ENCODE measurements around the gene PLD2.
"Not testable (repeated sequence)": the region's sequence is repeated elsewhere in the genome, so short reads cannot be mapped to it uniquely, and the experiment has no call there.

Gene PLD2

DNA sequence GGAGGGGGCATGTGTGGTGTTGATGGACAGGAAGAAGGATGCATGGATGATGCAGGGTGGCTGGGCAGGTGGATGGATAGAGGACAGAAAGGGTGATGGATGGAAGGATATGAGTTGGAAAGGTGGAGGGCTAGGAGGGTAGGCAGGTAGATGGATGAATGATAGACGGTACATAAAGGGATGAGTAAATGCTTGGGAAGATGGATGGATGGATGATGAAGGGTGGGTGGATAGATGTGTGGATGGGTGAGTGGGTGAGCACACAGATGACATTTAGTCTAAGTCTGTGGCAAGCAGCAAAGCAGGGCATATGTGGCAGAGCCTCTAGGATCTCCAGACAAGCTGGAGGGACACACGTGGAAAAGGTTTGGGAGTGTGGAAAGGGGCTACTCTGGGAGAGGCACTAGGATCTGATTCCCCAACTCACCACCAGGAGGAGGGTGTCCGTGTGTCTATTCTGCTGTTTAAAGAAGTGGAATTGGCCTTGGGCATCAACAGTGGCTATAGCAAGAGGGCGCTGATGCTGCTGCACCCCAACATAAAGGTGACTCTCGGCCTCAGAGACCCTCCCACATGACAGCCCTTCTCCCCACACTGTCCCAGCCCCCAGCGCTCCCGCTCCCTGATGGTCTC is 8.2 kb downstream of the PLD2 start:
- in situ Hi-C loops (cut with HindIII; ENCODE audit: low sequenced_read_pairs) = no loop called here
- DNase-seq (ENCODE audit: low read depth) = no peak
- TF ChIP-seq, protein P1, sequence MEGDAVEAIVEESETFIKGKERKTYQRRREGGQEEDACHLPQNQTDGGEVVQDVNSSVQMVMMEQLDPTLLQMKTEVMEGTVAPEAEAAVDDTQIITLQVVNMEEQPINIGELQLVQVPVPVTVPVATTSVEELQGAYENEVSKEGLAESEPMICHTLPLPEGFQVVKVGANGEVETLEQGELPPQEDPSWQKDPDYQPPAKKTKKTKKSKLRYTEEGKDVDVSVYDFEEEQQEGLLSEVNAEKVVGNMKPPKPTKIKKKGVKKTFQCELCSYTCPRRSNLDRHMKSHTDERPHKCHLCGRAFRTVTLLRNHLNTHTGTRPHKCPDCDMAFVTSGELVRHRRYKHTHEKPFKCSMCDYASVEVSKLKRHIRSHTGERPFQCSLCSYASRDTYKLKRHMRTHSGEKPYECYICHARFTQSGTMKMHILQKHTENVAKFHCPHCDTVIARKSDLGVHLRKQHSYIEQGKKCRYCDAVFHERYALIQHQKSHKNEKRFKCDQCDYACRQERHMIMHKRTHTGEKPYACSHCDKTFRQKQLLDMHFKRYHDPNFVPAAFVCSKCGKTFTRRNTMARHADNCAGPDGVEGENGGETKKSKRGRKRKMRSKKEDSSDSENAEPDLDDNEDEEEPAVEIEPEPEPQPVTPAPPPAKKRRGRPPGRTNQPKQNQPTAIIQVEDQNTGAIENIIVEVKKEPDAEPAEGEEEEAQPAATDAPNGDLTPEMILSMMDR (IDR thresholded peaks at IDR 0.05; ENCODE audit: low read depth, low read length, missing control alignments) = peak; percentile 10
- no peak overlapping the region for H3K4me3 ChIP-seq (ENCODE audit: low read depth, low read length)

- in situ Hi-C loops (cut with HindIII; ENCODE audit: low sequenced_read_pairs) = no loop called here
- no peak overlapping the region for H3K4me3 ChIP-seq (ENCODE audit: low read depth, low read length)
- no peak for DNase-seq (ENCODE audit: low read depth)
- TF ChIP-seq, protein P1 (IDR thresholded peaks at IDR 0.05; ENCODE audit: low read depth, low read length, missing control alignments) = no peak
These were observed 9.9 kb downstream of the PLD2 start for GRCh38 chr17:4816826-4817225.

GRCh38 chr17:4818276-4818675 is 11.3 kb downstream of the PLD2 start:
- in situ Hi-C loops (cut with HindIII; ENCODE audit: low sequenced_read_pairs) = no loop called here
- DNase-seq (ENCODE audit: low read depth) = no peak

DNA sequence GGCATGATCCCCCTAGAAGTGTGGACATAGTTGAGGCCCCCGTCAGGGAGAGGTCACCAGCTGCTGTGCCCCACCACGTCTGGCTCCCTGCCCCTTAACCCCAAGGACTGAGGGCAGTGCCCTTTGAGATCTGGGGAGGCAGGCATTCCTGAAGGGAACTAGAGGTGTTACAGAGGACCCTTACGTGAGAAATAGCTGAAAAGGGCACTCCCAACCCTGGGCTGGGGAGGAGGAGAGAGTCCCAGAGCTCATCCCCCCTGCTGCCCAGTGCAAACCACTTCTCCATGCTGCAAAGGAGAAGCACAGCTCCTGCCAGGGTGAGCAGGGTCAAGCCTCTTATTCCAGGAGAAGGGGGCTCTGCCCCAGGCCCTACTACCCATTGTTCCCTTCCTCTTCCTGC is 15.9 kb downstream of the PLD2 start:
- no peak overlapping the region for H3K4me3 ChIP-seq (ENCODE audit: low read depth, low read length)
- DNase-seq (ENCODE audit: low read depth) = no peak
- TF ChIP-seq, protein P1 (IDR thresholded peaks at IDR 0.05; ENCODE audit: low read depth, low read length, missing control alignments) = no peak
- in situ Hi-C loops (cut with HindIII; ENCODE audit: low sequenced_read_pairs) = no loop called here

More at GRCh38 chr17:4818276-4818675, 11.3 kb downstream of the PLD2 start:
- no peak overlapping the region for H3K4me3 ChIP-seq (ENCODE audit: low read depth, low read length)
- TF ChIP-seq, protein P1 (IDR thresholded peaks at IDR 0.05; ENCODE audit: low read depth, low read length, missing control alignments) = no peak

DNA sequence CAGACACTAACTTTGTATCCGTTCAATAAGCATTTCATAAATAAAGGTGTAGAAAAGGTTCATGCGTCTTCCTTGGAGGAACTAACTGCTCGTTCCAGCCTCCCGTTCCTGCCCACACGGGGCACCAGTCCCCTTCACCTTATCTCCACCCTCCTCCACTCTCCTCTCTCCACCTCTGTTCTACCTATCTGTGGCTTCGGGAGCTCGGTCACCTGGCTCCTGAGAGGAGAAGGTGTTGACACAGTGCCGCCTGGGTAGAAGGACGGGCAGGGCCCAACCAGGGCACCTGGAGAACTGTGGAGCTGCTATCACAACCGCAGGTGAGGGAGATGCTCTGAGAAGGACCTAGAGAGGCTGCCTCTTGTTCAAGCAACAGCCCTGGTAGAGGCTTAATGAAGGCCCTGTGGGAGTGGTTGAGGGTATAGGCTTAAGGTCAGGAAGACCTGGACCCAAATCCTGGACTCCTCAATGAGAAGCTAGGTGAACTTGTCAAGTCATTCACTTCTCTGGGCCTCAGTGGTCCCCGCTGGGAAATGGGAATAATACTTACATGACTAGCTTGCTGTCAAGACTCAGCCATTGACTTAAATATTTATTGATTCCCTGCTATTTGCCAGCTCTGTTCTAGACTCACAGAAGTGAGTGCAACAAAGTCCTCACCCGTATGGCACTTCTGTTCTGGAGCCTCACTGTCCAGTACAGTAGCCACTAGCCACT is 16.6 kb downstream of the PLD2 start:
- no peak for DNase-seq (ENCODE audit: low read depth)
- in situ Hi-C loops (cut with HindIII; ENCODE audit: low sequenced_read_pairs) = no loop called here
- no peak overlapping the region for H3K4me3 ChIP-seq (ENCODE audit: low read depth, low read length)
- TF ChIP-seq, protein P1 (IDR thresholded peaks at IDR 0.05; ENCODE audit: low read depth, low read length, missing control alignments) = no peak

DNA sequence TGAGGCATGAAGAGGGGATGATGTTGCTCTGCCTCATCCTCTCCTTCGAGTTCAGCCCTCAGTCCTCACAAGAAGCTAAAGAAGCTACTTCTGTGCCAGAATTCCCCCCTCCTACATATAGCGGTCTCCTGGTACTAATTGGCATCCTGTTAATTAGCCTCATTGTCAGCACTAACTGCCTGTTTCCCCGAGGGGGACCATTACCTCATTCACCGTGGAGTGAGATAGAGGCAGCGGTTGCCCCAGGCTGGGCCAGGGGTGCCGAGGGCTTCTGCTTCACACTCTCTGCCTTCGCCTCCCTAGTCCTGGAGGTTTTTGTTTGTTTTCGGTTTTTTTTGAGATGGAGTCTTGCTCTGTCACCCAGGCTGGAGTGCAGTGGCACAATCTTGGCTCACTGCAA is 20.4 kb downstream of the PLD2 start:
- TF ChIP-seq, protein P1 (IDR thresholded peaks at IDR 0.05; ENCODE audit: low read depth, low read length, missing control alignments) = no peak
- in situ Hi-C loops (cut with HindIII; ENCODE audit: low sequenced_read_pairs) = no loop called here
- no peak for DNase-seq (ENCODE audit: low read depth)
- no peak overlapping the region for H3K4me3 ChIP-seq (ENCODE audit: low read depth, low read length)

DNA sequence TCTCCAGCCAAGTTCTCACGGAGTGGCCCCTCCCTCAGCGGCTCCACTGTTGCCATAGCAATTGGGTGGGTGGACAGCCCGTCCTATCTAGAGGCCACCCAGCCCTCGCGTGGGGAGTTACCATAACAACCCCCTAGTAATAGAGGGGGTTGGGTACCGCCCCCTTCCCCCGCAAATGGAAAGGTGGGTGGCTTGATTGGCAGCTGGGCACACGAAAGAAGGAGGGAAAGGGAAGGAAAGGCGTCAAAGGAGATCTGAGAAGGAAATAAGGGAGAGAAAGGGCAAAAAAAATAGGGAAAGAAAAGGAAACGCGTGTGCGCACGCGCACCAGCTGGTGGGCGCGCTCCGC is 25.9 kb downstream of the PLD2 start:
- in situ Hi-C loops (cut with HindIII; ENCODE audit: low sequenced_read_pairs); DNase-seq (ENCODE audit: low read depth): not testable (repeated sequence)
- H3K4me3 ChIP-seq (ENCODE audit: low read depth, low read length) = peak overlapping the region; percentile 85

All from astrocyte of the cerebellum (primary cell).